GM10847 (cell line): ENCODE measurements around the gene CNTN4.

ENCODE experiments used
- POLR2A ChIP-seq: IDR thresholded peaks from 2 replicates; pipeline ENCODE4 v1.6.1; 2011; ENCODE audit not compliant: insufficient read length; ENCODE audit errors: extremely low read depth

CNTN4 gene

DNA sequence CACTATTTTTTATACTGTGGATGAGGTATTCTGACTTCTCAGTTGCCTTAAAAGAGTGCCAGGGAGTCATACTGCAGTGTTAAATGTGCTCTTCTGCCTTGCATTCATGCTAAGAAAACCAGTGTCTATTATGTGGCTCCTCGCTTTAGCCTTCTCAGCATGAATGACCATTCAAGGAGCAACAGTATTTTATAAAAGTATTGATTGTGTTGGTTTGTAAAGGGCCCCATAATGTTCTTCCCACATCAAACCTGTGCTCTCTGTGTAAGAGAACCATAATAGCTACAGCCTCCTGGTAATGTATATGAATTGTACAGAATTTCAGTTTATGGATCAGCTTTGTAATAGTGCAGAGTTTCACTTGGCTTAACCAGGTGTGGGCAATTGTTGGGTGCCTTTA, 316.4 kb downstream of the CNTN4 start:
- TF ChIP-seq POLR2A: no peak

DNA sequence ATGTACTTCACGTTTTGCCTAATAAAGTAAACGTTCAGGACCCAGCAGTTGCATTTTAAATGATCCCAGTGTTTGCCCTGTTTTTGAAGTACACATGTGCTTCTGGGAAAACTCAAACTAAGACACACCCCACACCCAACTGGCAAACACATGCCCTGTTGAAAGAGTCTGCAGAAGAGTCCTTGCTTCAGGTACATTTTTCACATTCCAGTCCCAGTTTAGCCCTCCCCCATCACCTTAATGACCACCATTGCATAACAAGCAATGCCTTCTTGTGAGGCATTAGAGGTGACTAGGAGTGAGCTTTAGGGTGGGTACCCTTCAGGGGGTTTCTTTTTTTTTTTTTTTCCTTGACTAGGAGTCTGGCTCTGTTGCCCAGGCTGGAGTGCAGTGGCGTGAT, 322.3 kb downstream of the CNTN4 start:
- TF ChIP-seq POLR2A: no peak

- TF ChIP-seq POLR2A: no peak
Observed at GRCh38 chr3:2423143-2423542, 324.5 kb downstream of the CNTN4 start.

DNA sequence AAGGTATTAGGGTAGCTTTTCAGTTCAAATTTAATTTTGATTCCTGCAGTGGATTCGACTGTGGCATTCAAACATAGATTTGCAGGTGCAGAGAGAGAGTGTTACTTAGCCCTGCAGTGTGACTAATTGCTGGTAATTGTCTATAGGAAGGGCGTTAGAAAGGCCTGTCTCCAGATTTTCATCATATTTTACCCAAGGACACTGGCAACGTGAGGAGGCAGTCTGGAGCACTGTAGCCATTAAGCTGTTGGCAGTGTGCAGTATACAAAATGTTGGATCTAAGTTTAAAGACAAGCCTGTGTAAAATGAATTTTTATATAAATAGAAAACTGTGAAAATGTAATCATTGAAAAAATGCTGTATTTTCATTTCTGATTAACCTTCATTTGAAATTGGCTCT, 342.9 kb downstream of the CNTN4 start:
- no peak for TF ChIP-seq POLR2A

GRCh38 chr3:2446146-2446545, 347.5 kb downstream of the CNTN4 start:
- TF ChIP-seq POLR2A: no peak

GRCh38 chr3:2452249-2452648, 353.6 kb downstream of the CNTN4 start:
- TF ChIP-seq POLR2A: no peak

- no peak for TF ChIP-seq POLR2A
Observed at GRCh38 chr3:2454865-2455264, 356.2 kb downstream of the CNTN4 start.

DNA sequence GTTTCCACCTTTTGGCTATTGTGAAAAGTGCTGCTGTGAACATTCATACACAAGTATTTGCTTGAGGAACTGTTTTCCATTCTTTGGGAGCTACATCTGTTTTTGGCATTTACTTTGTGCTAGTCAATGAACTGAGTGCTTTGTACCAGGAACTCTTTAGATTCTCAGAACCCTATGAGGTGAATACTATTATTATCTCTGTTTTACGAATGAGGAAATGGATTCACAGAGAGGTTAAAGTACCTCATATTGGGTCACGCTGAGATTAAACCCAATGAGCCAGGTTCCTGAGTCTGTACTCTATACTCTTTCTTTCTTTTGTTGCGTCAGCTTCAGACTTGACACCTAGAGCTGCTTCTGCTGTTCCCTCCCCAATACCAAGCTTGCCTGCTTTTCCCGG, 358.1 kb downstream of the CNTN4 start:
- TF ChIP-seq POLR2A: no peak

DNA sequence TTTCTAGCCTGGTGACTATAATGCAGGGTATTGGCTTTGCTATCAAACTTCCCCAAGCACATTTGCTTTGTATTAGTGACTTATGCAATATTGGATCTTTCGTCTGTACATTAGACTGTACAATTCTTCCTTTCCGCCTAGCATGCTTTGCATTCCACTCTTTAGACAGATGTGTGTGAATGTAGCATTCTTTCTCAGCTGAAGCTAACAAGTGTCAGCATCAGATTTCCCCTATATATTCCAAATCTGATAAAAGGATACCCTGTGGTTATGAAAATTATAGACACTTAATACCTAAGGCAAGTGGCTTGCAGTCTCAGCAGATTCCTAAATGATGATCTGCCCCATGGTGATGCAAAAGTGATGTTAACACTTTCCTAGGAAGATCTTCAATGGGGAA, 360.1 kb downstream of the CNTN4 start:
- no peak for TF ChIP-seq POLR2A

- no peak for TF ChIP-seq POLR2A
Observed at GRCh38 chr3:2465842-2466241, 367.2 kb downstream of the CNTN4 start.

DNA sequence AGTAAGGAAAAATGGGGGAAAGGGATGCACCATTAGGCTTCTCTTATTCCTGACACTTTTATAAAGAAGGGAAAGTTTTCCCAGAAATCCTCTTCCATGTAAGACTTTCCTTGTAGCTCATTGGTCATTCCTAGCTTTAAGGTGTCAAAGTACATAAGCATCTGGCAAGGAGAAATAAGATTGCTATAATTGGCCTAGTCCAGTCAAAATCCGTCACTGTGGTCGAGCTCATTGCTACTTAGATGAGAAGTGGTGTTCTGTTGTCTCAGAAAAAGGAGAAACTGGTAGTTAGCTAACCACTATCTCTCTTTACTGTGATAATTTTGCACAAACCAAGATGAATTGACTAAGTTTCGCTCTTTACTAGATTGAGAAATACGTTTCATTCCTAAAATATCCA, 370.1 kb downstream of the CNTN4 start:
- no peak for TF ChIP-seq POLR2A

DNA sequence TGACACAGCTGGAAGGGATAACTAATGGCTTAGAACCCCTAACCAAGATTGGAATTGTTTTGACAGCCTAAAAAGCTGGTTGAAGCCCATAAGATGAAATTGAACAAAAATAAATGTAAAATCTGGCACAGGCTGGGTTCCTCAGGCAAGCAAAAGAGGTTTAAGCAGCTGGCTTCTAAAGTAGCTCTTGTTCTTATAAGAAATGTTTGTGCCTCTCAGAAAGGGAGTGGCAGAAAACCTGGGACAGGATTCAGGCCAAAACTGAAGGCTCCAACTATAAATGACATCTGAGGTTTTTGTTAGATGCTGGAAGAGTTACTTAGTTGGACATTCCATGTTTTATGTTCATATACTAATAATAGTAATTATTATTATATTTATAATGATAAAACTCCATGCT, 378.3 kb downstream of the CNTN4 start:
- no peak for TF ChIP-seq POLR2A

DNA sequence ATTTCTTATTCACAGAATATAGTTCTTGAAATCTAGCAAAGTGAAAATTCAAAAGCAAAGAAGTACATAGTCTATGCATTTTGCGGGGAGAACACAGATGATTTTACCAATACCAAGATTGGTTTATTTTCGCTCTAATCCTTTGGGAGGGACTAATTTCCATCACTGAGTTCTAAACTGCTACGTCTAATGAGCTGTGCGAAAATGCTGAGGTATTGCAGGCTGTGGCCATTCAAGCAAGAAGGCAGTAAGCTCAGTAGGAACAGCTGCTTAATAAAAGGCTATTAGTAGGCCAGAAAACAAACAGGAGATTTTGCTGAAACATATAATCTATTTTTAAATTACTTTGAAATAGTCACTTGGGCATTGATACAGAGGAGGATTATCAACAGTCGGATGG, 379.0 kb downstream of the CNTN4 start:
- TF ChIP-seq POLR2A: no peak

- no peak for TF ChIP-seq POLR2A
Observed at GRCh38 chr3:2484162-2485026, 385.7 kb downstream of the CNTN4 start.

DNA sequence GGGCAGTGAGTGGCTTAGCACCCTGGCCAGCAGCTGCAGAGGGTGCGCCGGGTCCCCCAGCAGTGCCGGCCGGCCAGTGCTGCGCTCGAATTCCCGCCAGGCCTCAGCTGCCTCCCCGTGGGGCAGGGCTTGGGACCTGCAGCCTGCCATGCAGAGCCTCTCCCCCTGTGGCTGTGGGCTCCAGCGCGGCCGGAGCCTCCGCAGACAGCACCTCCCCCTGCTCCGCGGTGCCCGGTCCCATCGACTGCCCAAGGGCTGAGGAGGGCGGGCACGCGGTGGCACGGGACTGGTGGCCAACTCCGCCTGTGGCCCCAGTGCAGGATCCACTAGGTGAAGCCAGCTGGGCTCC, 386.3 kb downstream of the CNTN4 start:
- TF ChIP-seq POLR2A: no peak

GRCh38 chr3:2495746-2496145, 397.1 kb downstream of the CNTN4 start:
- no peak for TF ChIP-seq POLR2A

GRCh38 chr3:2504912-2505311, 406.2 kb downstream of the CNTN4 start:
- TF ChIP-seq POLR2A: no peak
